Calu3 (cell line): ENCODE measurements around the gene SLCO3A1. TPM values are rescaled to one million over a fixed set of nuclear protein-coding genes. Genes with fewer than 3 reads are reported as not detected.

Experiments used
- BruUV-seq: library from RNA; stranded (reverse); fragments of 400-500 nt; replicated peaks from 2 replicates; lab custom pipeline; 2021; lab: Mats Ljungman, UMichigan
- CTCF ChIA-PET: fragments of 300-600 bp; sonication (Branson Sonifier 250); formaldehyde crosslinking; loops from one replicate; lab custom pipeline; 2022; ENCODE audit warnings: antibody characterized with exemption; lab: Charles Lee
- DNase-seq: peaks from one replicate; pipeline ENCODE4 v3.0.0; 2022
- H3K27ac Mint-ChIP-seq: one replicate; pipeline ENCODE4 v1.8.0; 2022; ENCODE audit warnings: mixed read lengths; ENCODE audit not compliant: unreplicated experiment
- H3K27me3 Mint-ChIP-seq: one replicate; pipeline ENCODE4 v1.8.0; 2022; ENCODE audit warnings: mixed read lengths; ENCODE audit not compliant: unreplicated experiment
- H3K36me3 Mint-ChIP-seq: one replicate; pipeline ENCODE4 v1.8.0; 2022; ENCODE audit warnings: mild to moderate bottlenecking, moderate library complexity, mixed read lengths; ENCODE audit not compliant: insufficient read depth, unreplicated experiment
- H3K4me1 Mint-ChIP-seq: one replicate; pipeline ENCODE4 v1.8.0; 2022; ENCODE audit warnings: mild to moderate bottlenecking, low read depth, mixed read lengths; ENCODE audit not compliant: unreplicated experiment
- H3K4me3 Mint-ChIP-seq: one replicate; pipeline ENCODE4 v1.8.0; 2022; ENCODE audit warnings: mild to moderate bottlenecking, low read depth, moderate library complexity, mixed read lengths; ENCODE audit not compliant: unreplicated experiment
- H3K9me3 Mint-ChIP-seq: one replicate; pipeline ENCODE4 v1.8.0; 2022; ENCODE audit warnings: low read depth, mixed read lengths; ENCODE audit not compliant: unreplicated experiment
- intact Hi-C: fragments of 100-400 bp; cut with micrococcal nuclease; formaldehyde crosslinking; loops from one replicate; pipeline ENCODE4 v1.10.0; 2022; ENCODE audit not compliant: unreplicated experiment
- total RNA-seq: library from RNA; stranded (reverse); gene quantifications from 2 replicates; pipeline ENCODE4 v1.2.3, GENCODE V29; 2022
- TF ChIP-seq, protein P1 (sequence below): fragments of 200-600 bp; IDR thresholded peaks from one replicate; pipeline ENCODE4 v1.8.0; 2022; ENCODE audit warnings: antibody characterized with exemption; ENCODE audit not compliant: unreplicated experiment

Gene SLCO3A1
- total RNA-seq, 1 experiment from 2014 or later: 65.9 TPM

DNA sequence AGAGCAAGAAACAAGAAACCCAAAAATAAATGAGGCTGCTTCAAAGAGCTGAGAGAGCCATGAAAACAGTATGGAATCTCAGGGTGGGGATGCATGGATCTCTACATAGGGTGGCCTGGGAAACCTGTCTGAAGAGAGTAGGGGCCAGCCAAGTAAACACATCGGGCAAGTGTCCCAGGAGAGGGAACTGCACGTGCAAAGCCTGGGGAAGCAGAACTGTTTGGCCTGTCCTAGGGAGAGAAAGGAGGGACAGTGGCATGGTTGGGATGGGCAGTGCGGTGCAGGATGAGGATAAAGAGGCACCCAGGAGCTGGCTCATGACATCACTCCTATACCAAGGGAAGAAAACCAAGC lies 271.1 kb downstream of the SLCO3A1 start:
- Mint-ChIP-seq H3K9me3 (no peaks in the 10 kb centered on the region), H3K4me3 (no peak overlapping the region), H3K4me1 (no peaks in the 10 kb centered on the region), H3K27me3 (no peaks in the 10 kb centered on the region), H3K27ac (no peak overlapping the region), H3K36me3 (no peaks in the 10 kb centered on the region)
- TF ChIP-seq, protein P1, sequence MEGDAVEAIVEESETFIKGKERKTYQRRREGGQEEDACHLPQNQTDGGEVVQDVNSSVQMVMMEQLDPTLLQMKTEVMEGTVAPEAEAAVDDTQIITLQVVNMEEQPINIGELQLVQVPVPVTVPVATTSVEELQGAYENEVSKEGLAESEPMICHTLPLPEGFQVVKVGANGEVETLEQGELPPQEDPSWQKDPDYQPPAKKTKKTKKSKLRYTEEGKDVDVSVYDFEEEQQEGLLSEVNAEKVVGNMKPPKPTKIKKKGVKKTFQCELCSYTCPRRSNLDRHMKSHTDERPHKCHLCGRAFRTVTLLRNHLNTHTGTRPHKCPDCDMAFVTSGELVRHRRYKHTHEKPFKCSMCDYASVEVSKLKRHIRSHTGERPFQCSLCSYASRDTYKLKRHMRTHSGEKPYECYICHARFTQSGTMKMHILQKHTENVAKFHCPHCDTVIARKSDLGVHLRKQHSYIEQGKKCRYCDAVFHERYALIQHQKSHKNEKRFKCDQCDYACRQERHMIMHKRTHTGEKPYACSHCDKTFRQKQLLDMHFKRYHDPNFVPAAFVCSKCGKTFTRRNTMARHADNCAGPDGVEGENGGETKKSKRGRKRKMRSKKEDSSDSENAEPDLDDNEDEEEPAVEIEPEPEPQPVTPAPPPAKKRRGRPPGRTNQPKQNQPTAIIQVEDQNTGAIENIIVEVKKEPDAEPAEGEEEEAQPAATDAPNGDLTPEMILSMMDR: no peak
- BruUV-seq: no TSS peak
- CTCF ChIA-PET: interaction anchor here (1.3 kb wide), 1 partner anchor 10 kb away, joined by 3 read pairs; no protein-coding TSS in a partner anchor
- DNase-seq: no peak
- intact Hi-C loops: no loop called here

- intact Hi-C loops: no loop called here
- BruUV-seq: no TSS peak
- DNase-seq: no peak
- CTCF ChIA-PET: no interaction called here
- TF ChIP-seq, protein P1: no peak
- Mint-ChIP-seq H3K36me3 (peaks cover 5% of the 10 kb centered on the region), H3K4me3 (no peak overlapping the region), H3K9me3 (no peaks in the 10 kb centered on the region), H3K27ac (no peak overlapping the region), H3K4me1 (no peaks in the 10 kb centered on the region), H3K27me3 (no peaks in the 10 kb centered on the region)
Measured at GRCh38 chr15:92128788-92129187, 275.3 kb downstream of the SLCO3A1 start.

GRCh38 chr15:92130244-92130643 lies 276.7 kb downstream of the SLCO3A1 start:
- no peaks in the 10 kb centered on the region for H3K27me3 Mint-ChIP-seq
- TF ChIP-seq, protein P1: no peak
- peaks cover 5% of the 10 kb centered on the region for H3K36me3 Mint-ChIP-seq
- H3K9me3 Mint-ChIP-seq: no peaks in the 10 kb centered on the region
- no TSS peak for BruUV-seq
- intact Hi-C loops: no loop called here
- no peaks in the 10 kb centered on the region for H3K4me1 Mint-ChIP-seq
- no peak overlapping the region for H3K27ac Mint-ChIP-seq
- CTCF ChIA-PET: no interaction called here
- H3K4me3 Mint-ChIP-seq: no peak overlapping the region
- DNase-seq: no peak

DNA sequence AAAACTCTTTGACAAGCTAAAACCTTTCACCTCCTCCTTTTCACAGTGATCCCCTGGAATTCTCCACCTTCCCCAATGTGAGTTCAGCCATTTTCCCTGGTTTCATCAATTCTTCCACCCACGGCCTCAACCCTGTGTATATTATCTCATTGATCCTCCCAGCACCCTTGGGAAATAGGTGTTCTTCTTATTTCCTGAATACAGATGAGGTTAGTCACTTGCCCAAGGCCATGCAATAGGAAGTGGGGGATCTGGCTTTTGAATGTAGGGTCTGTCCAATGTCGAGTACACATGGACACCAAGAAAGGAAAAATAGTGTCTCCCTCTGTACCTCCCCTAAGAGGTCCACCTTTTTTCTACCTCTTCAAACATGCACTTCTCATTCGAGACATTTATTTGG lies 277.4 kb downstream of the SLCO3A1 start:
- no peaks in the 10 kb centered on the region for H3K4me1 Mint-ChIP-seq
- H3K27ac Mint-ChIP-seq: no peak overlapping the region
- CTCF ChIA-PET: no interaction called here
- BruUV-seq: no TSS peak
- no peak for DNase-seq
- intact Hi-C loops: no loop called here
- peaks cover 5% of the 10 kb centered on the region for H3K36me3 Mint-ChIP-seq
- TF ChIP-seq, protein P1: no peak
- H3K27me3 Mint-ChIP-seq: no peaks in the 10 kb centered on the region
- no peak overlapping the region for H3K4me3 Mint-ChIP-seq
- H3K9me3 Mint-ChIP-seq: no peaks in the 10 kb centered on the region
